Hepatocyte (in vitro differentiated cells): ENCODE results near the gene STYXL2.

Experiments used
- EZH2 ChIP-seq: fragments of 200-600 bp; sonication (generic); IDR thresholded peaks from 2 replicates; pipeline ENCODE4 v1.6.1; 2016; ENCODE audit warnings: antibody characterized with exemption, mild to moderate bottlenecking, borderline replicate concordance
- EZH2phosphoT487 ChIP-seq: fragments of 200-600 bp; sonication (generic); IDR thresholded peaks from one replicate; pipeline ENCODE4 v1.6.1; 2018; ENCODE audit warnings: antibody characterized with exemption, mild to moderate bottlenecking, low read depth, moderate library complexity; ENCODE audit not compliant: unreplicated experiment, severe bottlenecking
- TF ChIP-seq, protein P1 (sequence below): fragments of 200-600 bp; sonication (generic); IDR thresholded peaks from 2 replicates; pipeline ENCODE4 v1.5.1; 2016; ENCODE audit warnings: antibody characterized with exemption, mild to moderate bottlenecking; ENCODE audit not compliant: poor library complexity

DNA sequence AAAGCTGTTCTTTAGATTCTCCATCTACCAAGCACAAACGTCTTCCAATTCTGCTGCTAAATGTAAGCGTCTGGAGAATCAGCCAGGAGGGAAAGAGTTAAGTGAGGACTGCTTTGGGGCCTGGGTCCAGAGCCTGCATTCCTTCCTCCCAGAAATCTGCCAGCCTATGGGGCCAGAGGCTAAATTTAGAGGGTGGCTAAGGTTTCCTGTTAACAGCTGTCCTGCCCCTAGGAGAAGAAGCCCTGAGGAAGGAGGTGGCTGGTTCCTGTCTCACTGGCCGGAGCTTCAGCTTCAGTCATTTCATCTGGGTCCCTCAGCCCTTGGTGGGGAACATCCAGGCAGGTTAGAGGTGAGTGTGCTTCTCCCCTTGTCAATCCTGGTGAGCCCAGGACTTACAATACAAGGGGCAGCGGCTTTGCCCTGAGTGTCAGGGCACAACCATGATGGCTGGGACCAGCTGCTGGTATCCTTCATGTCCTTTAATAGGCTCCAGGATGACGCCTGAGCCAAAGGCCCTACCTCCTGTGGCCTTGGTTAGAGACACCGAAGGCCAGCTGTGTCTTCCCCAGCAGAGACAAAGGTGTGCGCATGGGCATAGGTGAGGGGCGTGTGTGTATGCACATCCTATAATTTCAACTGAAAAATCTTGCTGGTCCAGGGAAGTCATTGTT lies at the start of gene STYXL2:
- TF ChIP-seq, protein P1, sequence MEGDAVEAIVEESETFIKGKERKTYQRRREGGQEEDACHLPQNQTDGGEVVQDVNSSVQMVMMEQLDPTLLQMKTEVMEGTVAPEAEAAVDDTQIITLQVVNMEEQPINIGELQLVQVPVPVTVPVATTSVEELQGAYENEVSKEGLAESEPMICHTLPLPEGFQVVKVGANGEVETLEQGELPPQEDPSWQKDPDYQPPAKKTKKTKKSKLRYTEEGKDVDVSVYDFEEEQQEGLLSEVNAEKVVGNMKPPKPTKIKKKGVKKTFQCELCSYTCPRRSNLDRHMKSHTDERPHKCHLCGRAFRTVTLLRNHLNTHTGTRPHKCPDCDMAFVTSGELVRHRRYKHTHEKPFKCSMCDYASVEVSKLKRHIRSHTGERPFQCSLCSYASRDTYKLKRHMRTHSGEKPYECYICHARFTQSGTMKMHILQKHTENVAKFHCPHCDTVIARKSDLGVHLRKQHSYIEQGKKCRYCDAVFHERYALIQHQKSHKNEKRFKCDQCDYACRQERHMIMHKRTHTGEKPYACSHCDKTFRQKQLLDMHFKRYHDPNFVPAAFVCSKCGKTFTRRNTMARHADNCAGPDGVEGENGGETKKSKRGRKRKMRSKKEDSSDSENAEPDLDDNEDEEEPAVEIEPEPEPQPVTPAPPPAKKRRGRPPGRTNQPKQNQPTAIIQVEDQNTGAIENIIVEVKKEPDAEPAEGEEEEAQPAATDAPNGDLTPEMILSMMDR, result no peak
- TF ChIP-seq EZH2, result no peak
- TF ChIP-seq EZH2phosphoT487, result no peak
